ENCODE measurements around the gene GALE. TPM values are rescaled to one million over a fixed set of nuclear protein-coding genes. Genes with fewer than 3 reads are reported as not detected.

The GALE gene
- total and polyA plus RNA-seq, 2 of the 13 experiments (the other 11 are each of a cell fraction or from before 2014, with no cell fraction given), result 85.2 to 88.4 TPM

DNA sequence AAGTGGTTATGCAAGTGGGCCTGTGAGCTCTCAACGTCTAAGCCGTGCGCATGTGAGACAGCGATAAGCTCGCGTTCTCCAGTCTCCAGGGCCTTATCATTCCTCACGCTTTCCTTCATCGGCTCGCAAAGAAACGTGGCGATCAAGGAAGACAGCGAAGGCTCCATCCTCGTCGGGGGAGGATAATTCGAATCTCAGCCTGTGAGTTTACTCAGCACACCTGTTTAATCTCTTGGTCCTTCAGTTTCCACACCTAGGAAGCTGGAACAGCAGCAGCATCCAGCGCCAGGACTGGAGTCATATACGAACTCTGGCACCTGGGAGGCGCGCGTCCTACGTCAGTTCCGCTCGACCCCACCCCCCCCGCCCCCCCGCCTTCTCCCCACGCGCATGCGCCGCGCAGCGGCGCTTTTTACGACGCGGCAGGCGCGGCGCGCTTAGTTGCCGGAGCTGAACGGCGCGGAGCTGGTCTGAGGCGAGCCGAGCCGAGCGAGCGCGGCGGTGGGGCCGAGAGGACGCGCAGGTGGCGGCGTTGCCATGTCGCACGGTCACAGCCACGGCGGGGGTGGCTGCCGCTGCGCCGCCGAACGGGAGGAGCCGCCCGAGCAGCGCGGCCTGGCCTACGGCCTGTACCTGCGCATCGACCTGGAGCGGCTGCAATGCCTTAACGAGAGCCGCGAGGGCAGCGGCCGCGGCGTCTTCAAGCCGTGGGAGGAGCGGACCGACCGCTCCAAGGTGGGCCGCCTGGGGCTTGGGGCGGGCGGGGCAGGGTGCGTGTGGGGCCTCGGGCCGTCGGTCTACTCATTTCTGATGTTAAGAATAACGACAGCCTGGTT lies 22.4 kb downstream of the GALE start, which contains the start of gene PITHD1 (continued):
- TF ChIP-seq, protein P1, sequence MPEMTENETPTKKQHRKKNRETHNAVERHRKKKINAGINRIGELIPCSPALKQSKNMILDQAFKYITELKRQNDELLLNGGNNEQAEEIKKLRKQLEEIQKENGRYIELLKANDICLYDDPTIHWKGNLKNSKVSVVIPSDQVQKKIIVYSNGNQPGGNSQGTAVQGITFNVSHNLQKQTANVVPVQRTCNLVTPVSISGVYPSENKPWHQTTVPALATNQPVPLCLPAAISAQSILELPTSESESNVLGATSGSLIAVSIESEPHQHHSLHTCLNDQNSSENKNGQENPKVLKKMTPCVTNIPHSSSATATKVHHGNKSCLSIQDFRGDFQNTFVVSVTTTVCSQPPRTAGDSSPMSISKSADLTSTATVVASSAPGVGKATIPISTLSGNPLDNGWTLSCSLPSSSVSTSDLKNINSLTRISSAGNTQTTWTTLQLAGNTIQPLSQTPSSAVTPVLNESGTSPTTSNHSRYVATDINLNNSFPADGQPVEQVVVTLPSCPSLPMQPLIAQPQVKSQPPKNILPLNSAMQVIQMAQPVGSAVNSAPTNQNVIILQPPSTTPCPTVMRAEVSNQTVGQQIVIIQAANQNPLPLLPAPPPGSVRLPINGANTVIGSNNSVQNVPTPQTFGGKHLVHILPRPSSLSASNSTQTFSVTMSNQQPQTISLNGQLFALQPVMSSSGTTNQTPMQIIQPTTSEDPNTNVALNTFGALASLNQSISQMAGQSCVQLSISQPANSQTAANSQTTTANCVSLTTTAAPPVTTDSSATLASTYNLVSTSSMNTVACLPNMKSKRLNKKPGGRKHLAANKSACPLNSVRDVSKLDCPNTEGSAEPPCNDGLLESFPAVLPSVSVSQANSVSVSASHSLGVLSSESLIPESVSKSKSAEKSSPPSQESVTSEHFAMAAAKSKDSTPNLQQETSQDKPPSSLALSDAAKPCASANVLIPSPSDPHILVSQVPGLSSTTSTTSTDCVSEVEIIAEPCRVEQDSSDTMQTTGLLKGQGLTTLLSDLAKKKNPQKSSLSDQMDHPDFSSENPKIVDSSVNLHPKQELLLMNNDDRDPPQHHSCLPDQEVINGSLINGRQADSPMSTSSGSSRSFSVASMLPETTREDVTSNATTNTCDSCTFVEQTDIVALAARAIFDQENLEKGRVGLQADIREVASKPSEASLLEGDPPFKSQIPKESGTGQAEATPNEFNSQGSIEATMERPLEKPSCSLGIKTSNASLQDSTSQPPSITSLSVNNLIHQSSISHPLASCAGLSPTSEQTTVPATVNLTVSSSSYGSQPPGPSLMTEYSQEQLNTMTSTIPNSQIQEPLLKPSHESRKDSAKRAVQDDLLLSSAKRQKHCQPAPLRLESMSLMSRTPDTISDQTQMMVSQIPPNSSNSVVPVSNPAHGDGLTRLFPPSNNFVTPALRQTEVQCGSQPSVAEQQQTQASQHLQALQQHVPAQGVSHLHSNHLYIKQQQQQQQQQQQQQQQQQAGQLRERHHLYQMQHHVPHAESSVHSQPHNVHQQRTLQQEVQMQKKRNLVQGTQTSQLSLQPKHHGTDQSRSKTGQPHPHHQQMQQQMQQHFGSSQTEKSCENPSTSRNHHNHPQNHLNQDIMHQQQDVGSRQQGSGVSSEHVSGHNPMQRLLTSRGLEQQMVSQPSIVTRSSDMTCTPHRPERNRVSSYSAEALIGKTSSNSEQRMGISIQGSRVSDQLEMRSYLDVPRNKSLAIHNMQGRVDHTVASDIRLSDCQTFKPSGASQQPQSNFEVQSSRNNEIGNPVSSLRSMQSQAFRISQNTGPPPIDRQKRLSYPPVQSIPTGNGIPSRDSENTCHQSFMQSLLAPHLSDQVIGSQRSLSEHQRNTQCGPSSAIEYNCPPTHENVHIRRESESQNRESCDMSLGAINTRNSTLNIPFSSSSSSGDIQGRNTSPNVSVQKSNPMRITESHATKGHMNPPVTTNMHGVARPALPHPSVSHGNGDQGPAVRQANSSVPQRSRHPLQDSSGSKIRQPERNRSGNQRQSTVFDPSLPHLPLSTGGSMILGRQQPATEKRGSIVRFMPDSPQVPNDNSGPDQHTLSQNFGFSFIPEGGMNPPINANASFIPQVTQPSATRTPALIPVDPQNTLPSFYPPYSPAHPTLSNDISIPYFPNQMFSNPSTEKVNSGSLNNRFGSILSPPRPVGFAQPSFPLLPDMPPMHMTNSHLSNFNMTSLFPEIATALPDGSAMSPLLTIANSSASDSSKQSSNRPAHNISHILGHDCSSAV (CRISPR knock-in tag; IDR thresholded peaks at IDR 0.05; ENCODE audit: borderline replicate concordance), result no peak
- TF ChIP-seq ATM (IDR thresholded peaks at IDR 0.05; ENCODE audit: borderline replicate concordance) (no peak), TEAD3 (CRISPR knock-in tag; optimal IDR thresholded peaks at IDR 0.05; ENCODE audit: borderline replicate concordance) (peak; percentile 26), ZBTB8A (CRISPR knock-in tag; IDR thresholded peaks at IDR 0.05; ENCODE audit: borderline replicate concordance, low read depth) (no peak), HBP1 (CRISPR knock-in tag; IDR thresholded peaks at IDR 0.05; ENCODE audit: low read depth) (peak; percentile 55; the same call in 1 of the 2 replicates), FIP1L1 (IDR thresholded peaks at IDR 0.05; ENCODE audit: borderline replicate concordance, insufficient read depth, low read depth, low read length) (no peak), ZBTB2 (CRISPR knock-in tag; IDR thresholded peaks at IDR 0.05; ENCODE audit: low read depth) (0 out of 2 replicates have a peak, but pooled peaks have one; percentile 58), TEAD2 (CRISPR knock-in tag; IDR thresholded peaks at IDR 0.05) (no peak), REL (CRISPR knock-in tag; conservative IDR thresholded peaks at IDR 0.05) (0 out of 2 replicates have a peak, but pooled peaks have one; percentile 10)
- TF ChIP-seq, protein P2, sequence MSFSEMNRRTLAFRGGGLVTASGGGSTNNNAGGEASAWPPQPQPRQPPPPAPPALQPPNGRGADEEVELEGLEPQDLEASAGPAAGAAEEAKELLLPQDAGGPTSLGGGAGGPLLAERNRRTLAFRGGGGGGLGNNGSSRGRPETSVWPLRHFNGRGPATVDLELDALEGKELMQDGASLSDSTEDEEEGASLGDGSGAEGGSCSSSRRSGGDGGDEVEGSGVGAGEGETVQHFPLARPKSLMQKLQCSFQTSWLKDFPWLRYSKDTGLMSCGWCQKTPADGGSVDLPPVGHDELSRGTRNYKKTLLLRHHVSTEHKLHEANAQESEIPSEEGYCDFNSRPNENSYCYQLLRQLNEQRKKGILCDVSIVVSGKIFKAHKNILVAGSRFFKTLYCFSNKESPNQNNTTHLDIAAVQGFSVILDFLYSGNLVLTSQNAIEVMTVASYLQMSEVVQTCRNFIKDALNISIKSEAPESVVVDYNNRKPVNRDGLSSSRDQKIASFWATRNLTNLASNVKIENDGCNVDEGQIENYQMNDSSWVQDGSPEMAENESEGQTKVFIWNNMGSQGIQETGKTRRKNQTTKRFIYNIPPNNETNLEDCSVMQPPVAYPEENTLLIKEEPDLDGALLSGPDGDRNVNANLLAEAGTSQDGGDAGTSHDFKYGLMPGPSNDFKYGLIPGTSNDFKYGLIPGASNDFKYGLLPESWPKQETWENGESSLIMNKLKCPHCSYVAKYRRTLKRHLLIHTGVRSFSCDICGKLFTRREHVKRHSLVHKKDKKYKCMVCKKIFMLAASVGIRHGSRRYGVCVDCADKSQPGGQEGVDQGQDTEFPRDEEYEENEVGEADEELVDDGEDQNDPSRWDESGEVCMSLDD (CRISPR knock-in tag; IDR thresholded peaks at IDR 0.05; ENCODE audit: borderline replicate concordance), result no peak
- TF ChIP-seq, protein P3, sequence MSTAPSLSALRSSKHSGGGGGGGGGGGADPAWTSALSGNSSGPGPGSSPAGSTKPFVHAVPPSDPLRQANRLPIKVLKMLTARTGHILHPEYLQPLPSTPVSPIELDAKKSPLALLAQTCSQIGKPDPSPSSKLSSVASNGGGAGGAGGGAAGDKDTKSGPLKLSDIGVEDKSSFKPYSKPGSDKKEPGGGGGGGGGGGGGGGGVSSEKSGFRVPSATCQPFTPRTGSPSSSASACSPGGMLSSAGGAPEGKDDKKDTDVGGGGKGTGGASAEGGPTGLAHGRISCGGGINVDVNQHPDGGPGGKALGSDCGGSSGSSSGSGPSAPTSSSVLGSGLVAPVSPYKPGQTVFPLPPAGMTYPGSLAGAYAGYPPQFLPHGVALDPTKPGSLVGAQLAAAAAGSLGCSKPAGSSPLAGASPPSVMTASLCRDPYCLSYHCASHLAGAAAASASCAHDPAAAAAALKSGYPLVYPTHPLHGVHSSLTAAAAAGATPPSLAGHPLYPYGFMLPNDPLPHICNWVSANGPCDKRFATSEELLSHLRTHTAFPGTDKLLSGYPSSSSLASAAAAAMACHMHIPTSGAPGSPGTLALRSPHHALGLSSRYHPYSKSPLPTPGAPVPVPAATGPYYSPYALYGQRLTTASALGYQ (CRISPR knock-in tag; IDR thresholded peaks at IDR 0.05), result peak; percentile 52; the same call in 1 of the 2 replicates
